Smooth muscle cell of the umbilical artery (primary cell): ENCODE data around the gene ATMIN. TPM values are rescaled to one million over a fixed set of nuclear protein-coding genes. Genes with fewer than 3 reads are reported as not detected.

Source experiments
- total RNA-seq: library from RNA; depleted of rRNA; stranded (reverse); fragments of >200 nt; gene quantifications from 2 replicates; pipeline ENCODE4 v1.2.3, GENCODE V29; 2014

Gene ATMIN
- 49.3 and 50.0 TPM in 2 replicates for total RNA-seq

GRCh38 chr16:81035398-81035974 is at the start of gene ATMIN:
Gene ATMIN, plus strand, starts transcription at chr16:81035842. Its CDS starts 29 bp downstream, at chr16:81035871.

GRCh38 chr16:81006813-81007695 is 28.6 kb upstream of the ATMIN start, which contains the start of the genes CENPN and CMC2:
Gene CENPN, plus strand, starts transcription at chr16:81007214. Its CDS starts 4,726 bp downstream, at chr16:81011940.
Gene CMC2, minus strand, starts transcription at chr16:81006885. Its CDS starts 9,491 bp downstream, at chr16:80997394.

GRCh38 chr16:81077076-81077940 is 41.7 kb downstream of the ATMIN start, which contains the start of gene C16orf46:
Gene C16orf46, minus strand, starts transcription at chr16:81077238. Its CDS starts 13,283 bp downstream, at chr16:81063955.

GRCh38 chr16:81095953-81096714 is 60.5 kb downstream of the ATMIN start, which contains the start of gene GCSH:
Gene GCSH, minus strand, starts transcription at chr16:81096395. Its CDS starts 117 bp downstream, at chr16:81096278.

Other genes with a start within 250 kb of the ATMIN start
- 4.2 and 8.5 TPM in 2 replicates for gene CDYL2, start 231.2 kb upstream of the ATMIN start, total RNA-seq
- gene CMC2, start 29.0 kb upstream of the ATMIN start, total RNA-seq: 38.1 and 44.2 TPM in 2 replicates
- 13.1 and 36.1 TPM in 2 replicates for gene CENPN, start 28.6 kb upstream of the ATMIN start, total RNA-seq
- gene C16orf46, start 41.4 kb downstream of the ATMIN start, total RNA-seq: 0.30 and 0.42 TPM in 2 replicates
- 11.6 and 16.0 TPM in 2 replicates for gene GCSH, start 60.6 kb downstream of the ATMIN start, total RNA-seq
- not detected in 2 replicates for gene BCO1, start 202.8 kb downstream of the ATMIN start, total RNA-seq